Right forelimb (tissue), 1 donor: Measurements from ENCODE around the gene HLA-DRA.

Source experiments
- DNase-seq: peaks from one replicate; pipeline ENCODE4 v3.0.0-alpha.2; 2018

The HLA-DRA gene

GRCh38 chr6:32439602-32440214, at the start of gene HLA-DRA:
Gene HLA-DRA, plus strand, starts transcription at chr6:32439887. Its CDS starts 64 bp downstream, at chr6:32439951.
- no peak for DNase-seq

GRCh38 chr6:32391505-32391904, 48.2 kb upstream of the HLA-DRA start:
- no peak for DNase-seq

DNA sequence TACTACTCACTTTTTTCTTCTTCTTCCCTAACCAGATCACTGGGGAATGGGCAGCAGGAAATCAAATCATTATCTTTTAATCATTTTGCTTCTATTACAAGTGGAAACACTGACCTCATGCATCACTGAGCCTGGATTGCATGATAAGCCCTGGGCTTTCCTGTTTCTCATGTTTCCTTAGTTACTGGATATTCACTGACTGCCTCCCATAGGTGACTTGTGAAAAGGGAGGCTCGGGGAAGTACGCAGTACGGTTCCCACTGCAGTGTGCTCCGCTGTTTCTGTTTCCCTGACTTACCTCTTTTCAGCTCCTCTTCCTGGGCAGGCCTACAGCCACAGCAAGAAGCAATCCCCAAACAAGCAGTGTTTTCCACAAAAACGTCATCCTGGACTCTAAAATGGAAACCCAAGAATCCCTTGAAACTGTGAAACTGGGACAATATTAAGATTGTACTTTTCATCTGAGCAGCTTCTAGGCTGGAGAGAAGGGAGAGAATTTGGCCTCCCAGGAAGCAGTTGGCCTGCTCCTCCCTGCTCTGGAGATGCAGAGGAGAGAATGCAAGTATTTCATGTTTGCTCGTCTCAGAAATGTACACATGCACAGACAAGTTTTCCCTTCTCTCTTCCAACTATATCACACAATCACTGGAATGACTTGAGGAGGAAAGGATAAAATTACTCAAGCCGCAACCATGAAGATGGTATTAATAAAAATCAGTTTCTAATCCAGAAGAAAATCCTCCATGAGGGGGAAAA, 45.8 kb upstream of the HLA-DRA start:
- no peak for DNase-seq

- DNase-seq, result no peak
These were observed 43.7 kb upstream of the HLA-DRA start for GRCh38 chr6:32396028-32396427.

GRCh38 chr6:32397252-32397920, 42.3 kb upstream of the HLA-DRA start:
- no peak for DNase-seq

DNA sequence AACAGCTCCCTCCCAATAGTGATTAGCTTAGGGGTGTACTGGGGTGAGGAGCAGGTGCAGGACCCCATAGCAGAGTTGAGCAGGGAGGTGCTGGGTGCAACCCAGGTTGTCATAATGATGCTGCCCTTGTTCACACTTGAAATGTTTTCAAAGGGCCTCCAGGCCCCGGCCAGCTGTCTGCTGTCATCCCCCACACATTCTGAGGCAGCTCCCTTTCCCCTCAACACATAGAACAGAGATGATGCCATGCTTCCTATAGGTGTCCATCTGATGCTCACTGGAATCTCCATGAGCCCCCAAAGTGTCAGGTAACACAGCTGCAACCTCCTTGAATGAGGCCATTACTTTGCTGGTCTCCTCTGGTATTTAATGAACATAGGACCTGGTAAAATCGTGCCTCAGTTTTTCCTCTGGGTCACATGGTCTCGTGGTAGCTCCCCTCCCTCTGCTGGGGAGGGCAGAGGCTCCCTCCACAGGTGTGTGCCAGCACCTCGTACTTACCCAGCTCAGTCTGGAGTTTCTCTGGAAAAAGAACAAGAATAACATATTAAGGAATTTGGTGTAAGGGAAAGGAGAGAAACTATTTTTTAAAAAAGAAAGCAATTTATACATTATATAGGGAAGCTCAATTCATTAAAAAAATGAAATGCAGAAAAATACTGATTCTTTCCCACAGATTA, 38.3 kb upstream of the HLA-DRA start:
- DNase-seq, result no peak

- DNase-seq, result no peak
These were observed 36.9 kb upstream of the HLA-DRA start for GRCh38 chr6:32402812-32403211.

DNA sequence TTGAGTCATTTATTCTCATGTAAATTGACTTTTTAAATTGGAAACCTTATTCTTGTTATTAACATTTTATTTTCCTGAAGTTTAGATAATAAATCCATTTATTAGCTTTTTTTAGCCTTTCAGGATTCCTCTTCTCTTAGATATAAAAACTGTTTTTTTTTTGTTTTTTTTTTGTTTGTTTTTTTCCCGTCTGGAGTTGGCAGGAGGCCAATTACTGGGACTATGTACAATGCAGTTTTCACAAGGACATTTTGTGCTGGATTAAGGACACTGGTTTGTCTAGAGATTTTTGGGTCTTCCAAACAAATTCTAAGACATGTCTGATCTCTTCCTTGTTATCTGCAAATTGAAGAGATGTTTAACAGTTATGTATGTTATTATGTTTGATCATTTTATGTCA, 34.0 kb upstream of the HLA-DRA start:
- DNase-seq, result no peak

GRCh38 chr6:32406197-32406596, 33.5 kb upstream of the HLA-DRA start:
- DNase-seq, result no peak

DNA sequence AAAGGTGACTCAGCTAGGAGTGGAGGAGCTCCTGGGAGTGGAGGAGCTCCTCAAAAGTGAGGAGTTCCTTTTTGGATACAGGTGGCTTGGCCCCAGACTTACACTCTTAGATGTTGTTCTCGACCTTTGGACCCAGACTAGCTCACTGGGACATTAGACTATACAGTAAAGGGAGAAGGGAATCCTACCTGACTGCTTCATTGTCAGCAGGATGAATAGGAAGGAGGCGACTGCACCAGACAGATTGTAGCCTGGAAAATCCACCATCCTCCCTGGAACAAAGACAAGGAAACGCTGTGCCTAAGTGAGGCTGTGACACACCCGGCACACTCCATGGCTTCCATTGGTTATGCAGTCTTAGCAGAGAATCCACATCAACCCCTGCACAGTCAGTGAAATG, 32.8 kb upstream of the HLA-DRA start, which contains the start of gene BTNL2:
Gene BTNL2 (minus strand): TSS at position 325 of the 400 bp plus-strand sequence. CDS start 58 bp downstream, at position 267.
- no peak for DNase-seq

GRCh38 chr6:32410906-32411305, 28.8 kb upstream of the HLA-DRA start:
- DNase-seq, result no peak

GRCh38 chr6:32411566-32412327, 27.9 kb upstream of the HLA-DRA start:
- DNase-seq, result no peak

DNA sequence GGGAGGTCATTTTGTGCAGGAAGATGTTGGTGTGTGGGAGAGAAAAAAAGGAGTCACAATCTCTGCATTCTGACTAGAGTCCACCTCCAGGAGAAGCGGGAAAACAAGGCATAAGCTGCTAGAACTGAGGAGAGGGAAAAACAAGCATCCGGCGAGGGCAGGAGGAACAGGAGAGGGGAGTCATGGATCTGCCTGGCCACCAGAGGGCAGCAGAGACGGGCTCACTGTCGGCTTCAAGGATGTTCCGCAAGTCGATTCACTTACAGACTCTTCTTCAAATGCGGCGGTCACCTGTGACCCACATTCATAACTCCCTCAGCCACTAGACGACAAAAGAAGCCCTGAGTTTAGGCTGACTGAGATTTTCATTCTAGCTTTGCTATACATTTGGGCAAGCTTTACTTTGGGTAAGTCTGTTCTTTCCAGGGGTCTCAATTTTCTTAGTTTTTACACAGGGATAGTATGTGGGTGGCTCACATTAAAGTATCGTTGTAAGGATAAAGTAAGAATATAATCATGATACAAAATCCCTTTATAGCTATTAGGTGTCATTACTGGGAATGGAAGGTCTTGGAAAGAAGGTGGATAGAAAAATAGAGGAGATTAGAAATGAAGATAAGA, 26.1 kb upstream of the HLA-DRA start:
- peak; percentile 88 for DNase-seq

- DNase-seq, result peak; percentile 80
These were observed 24.1 kb upstream of the HLA-DRA start for GRCh38 chr6:32415521-32416019.

GRCh38 chr6:32416036-32416435, 23.7 kb upstream of the HLA-DRA start:
- no peak for DNase-seq

DNA sequence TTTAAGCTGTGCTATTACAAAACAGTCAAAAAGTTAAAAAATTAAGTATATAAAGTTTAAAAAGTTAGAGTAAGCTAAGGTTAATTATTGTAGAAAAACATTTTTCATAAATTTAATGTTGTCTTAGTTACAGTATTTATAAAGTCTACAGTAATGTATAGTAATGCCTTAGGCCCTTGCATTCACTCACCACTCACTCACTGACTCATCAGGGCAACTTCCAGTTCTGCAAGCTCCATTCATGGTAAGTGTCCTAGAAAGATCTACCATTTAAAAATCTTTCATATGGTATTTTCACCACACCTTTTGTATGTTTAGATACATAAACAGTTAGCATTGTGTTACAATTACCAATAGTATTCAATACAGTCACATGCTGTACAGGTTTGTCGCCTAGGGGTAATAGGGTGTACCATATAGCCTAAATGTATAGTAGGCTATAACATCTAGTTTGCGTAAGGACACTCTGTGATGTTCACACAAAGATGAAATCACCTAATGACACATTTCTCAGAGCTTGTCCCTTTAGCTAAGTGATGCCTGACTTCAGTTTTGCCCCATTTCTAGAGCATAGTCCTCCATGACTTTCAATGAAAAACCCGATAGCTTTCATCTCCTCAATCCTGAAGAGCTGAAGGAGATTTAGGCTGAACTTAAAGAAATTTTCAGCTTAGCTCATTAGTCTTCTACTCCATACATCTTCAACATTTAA, 14.9 kb upstream of the HLA-DRA start:
- no peak for DNase-seq

DNA sequence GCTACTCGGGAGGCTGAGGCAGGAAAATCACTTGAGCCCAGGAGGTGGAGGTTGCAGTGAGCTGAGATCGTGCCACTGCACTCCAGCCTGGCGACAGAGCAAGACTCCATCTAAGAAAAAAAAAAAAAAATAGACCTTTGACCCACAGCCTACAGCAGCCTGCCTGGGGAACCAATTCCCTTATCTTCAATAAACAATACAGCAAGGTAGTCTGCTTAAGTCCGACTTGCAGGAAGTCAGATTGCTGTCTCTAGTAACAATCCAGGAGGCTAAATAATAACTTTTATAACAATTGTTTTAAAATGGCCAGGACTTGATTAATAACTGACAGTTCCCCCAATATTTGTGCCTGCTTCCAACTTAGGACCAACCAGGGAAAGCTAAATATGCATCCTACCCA, 13.3 kb upstream of the HLA-DRA start:
- no peak for DNase-seq

GRCh38 chr6:32427218-32427617, 12.5 kb upstream of the HLA-DRA start:
- no peak for DNase-seq

DNA sequence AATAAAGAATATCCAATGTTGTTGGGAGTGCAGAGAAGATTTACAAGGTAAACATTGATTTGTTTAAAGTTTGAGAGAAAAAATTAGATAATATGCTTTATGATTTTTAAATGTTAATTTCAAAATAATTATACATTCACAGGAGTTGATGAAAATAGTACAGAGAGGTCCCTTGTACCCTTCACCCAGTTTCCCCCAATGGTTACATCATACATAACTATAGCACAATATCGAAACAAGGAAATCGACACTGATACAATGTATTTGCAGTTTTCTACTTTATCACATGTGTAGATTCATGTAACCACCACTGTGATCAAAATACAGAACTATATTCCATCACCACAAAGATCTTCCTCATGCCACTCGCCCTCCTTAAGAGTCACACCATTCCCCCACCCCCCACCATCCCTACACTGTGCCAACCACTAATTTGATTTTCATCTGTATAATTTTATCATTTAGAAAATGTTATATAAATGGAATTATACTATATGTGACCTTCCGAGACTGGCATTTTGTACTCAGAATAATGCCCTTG, 11.7 kb upstream of the HLA-DRA start:
- DNase-seq, result no peak

DNA sequence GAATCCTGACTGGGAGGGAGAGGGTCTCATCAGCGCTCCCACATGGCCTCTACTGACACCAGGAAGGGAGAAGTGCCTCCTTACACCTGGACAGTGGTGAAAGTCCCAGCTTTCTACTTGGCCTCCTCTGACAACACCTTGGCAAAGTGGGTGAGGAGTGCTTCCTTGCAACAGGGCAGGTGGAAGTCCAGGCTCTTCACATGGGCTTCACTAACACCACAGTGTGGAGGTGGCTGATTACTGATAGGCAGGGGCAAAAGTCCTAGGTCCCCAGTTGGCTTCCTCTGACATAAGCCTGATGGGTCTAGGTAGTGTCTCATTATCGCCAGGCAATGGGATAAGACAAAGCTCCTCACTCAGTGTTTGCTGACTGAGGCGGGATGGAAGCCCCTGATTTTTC, 9.5 kb upstream of the HLA-DRA start:
- DNase-seq, result no peak

GRCh38 chr6:32431142-32431541, 8.5 kb upstream of the HLA-DRA start:
- no peak for DNase-seq
